ENCODE data around the gene HLCS.

DNA sequence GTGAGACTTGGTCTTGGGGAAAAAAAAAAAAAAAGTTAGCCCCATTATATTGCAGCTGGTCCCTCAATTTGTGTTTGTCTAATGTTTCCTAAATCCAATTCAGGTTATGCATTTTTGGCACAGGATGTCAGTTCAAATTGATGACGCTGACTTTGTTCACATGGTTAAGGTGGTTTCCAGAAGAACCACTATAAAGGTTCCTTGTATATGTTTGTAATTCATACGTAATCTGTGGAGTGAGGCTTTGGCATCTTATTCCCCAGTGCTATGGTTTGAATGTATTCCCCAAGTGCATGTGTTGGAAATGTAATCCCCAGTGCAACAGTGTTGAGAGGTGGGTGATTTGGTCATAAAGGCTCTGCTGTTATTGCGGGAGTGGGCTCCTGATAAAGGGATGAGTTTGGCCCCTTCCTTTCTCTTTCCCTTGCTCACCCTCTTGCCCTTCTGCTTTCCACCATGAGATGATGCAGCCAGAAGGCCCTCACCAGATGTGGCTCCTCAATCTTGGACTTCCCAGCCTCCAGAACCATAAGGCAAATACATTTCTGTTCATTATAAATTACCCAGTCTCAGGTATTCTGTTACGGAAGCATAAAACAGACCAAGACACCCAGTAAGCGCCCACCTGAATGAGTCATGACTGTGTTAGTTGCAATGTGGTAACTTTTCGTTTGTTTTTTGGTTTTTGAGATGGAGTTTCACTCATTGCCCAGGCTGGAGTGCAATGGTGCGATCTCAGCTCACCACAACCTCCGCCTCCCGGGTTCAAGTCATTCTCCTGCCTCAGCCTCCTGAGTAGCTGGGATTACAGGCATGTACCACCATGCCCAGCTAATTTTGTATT is 19.5 kb upstream of the HLCS start:
- TF ChIP-seq CREM (IDR thresholded peaks at IDR 0.05; ENCODE audit: low read depth) (no peak), HCFC1 (IDR thresholded peaks at IDR 0.05; ENCODE audit: low read length) (no peak), CHD4 (IDR thresholded peaks at IDR 0.05) (no peak), SRF (IDR thresholded peaks at IDR 0.05; ENCODE audit: low read depth in 2 of 2, low read length in 2 of 2) (no peak), RAD21 (IDR thresholded peaks at IDR 0.05; ENCODE audit: insufficient read depth, low read depth, low read length) (no peak), POLR2A (IDR thresholded peaks at IDR 0.05; ENCODE audit: low read depth, low read length) (no peak)
- TF ChIP-seq, protein P1, sequence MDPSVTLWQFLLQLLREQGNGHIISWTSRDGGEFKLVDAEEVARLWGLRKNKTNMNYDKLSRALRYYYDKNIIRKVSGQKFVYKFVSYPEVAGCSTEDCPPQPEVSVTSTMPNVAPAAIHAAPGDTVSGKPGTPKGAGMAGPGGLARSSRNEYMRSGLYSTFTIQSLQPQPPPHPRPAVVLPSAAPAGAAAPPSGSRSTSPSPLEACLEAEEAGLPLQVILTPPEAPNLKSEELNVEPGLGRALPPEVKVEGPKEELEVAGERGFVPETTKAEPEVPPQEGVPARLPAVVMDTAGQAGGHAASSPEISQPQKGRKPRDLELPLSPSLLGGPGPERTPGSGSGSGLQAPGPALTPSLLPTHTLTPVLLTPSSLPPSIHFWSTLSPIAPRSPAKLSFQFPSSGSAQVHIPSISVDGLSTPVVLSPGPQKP (IDR thresholded peaks at IDR 0.05; ENCODE audit: low read depth, low read length), result no peak
- TF ChIP-seq, protein P2, sequence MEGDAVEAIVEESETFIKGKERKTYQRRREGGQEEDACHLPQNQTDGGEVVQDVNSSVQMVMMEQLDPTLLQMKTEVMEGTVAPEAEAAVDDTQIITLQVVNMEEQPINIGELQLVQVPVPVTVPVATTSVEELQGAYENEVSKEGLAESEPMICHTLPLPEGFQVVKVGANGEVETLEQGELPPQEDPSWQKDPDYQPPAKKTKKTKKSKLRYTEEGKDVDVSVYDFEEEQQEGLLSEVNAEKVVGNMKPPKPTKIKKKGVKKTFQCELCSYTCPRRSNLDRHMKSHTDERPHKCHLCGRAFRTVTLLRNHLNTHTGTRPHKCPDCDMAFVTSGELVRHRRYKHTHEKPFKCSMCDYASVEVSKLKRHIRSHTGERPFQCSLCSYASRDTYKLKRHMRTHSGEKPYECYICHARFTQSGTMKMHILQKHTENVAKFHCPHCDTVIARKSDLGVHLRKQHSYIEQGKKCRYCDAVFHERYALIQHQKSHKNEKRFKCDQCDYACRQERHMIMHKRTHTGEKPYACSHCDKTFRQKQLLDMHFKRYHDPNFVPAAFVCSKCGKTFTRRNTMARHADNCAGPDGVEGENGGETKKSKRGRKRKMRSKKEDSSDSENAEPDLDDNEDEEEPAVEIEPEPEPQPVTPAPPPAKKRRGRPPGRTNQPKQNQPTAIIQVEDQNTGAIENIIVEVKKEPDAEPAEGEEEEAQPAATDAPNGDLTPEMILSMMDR (IDR thresholded peaks at IDR 0.05 in 2 of 3, conservative IDR thresholded peaks at IDR 0.05 in 1 of 3; ENCODE audit: control insufficient read depth in 2 of 3, extremely low read depth in 1 of 3, insufficient read depth in 1 of 3, low read depth in 3 of 3, low read length in 3 of 3), result no peak
- TF ChIP-seq, protein P3, sequence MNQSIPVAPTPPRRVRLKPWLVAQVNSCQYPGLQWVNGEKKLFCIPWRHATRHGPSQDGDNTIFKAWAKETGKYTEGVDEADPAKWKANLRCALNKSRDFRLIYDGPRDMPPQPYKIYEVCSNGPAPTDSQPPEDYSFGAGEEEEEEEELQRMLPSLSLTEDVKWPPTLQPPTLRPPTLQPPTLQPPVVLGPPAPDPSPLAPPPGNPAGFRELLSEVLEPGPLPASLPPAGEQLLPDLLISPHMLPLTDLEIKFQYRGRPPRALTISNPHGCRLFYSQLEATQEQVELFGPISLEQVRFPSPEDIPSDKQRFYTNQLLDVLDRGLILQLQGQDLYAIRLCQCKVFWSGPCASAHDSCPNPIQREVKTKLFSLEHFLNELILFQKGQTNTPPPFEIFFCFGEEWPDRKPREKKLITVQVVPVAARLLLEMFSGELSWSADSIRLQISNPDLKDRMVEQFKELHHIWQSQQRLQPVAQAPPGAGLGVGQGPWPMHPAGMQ (IDR thresholded peaks at IDR 0.05; ENCODE audit: borderline replicate concordance), result no peak

Data from GM12878 (cell line).